Testis (tissue), 2 donors: ENCODE measurements around the gene AOX1.
"Not testable (repeated sequence)": the region's sequence is repeated elsewhere in the genome, so short reads cannot be mapped to it uniquely, and the experiment has no call there.

ENCODE experiments used
- POLR2A ChIP-seq: fragments of 450-650 bp; IDR thresholded peaks from one replicate; pipeline ENCODE4 v1.6.1; 2017; ENCODE audit warnings: antibody characterized with exemption, mild to moderate bottlenecking, moderate library complexity
- TF ChIP-seq, protein P1 (sequence below), 3 experiments: fragments of 450-650 bp in 2 of 3; fragments of 200-600 bp in 1 of 3; sonication (generic) in 1 of 3; IDR thresholded peaks; one replicate each; pipeline ENCODE4 v1.5.1; 2016 to 2019; ENCODE audit warnings: antibody characterized with exemption in 3 of 3, mild to moderate bottlenecking in 2 of 3, moderate library complexity in 1 of 3

- TF ChIP-seq, protein P1, sequence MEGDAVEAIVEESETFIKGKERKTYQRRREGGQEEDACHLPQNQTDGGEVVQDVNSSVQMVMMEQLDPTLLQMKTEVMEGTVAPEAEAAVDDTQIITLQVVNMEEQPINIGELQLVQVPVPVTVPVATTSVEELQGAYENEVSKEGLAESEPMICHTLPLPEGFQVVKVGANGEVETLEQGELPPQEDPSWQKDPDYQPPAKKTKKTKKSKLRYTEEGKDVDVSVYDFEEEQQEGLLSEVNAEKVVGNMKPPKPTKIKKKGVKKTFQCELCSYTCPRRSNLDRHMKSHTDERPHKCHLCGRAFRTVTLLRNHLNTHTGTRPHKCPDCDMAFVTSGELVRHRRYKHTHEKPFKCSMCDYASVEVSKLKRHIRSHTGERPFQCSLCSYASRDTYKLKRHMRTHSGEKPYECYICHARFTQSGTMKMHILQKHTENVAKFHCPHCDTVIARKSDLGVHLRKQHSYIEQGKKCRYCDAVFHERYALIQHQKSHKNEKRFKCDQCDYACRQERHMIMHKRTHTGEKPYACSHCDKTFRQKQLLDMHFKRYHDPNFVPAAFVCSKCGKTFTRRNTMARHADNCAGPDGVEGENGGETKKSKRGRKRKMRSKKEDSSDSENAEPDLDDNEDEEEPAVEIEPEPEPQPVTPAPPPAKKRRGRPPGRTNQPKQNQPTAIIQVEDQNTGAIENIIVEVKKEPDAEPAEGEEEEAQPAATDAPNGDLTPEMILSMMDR (IDR thresholded peaks at IDR 0.05): not testable (repeated sequence)
- TF ChIP-seq POLR2A: not testable (repeated sequence)
These were observed 96.6 kb downstream of the AOX1 start for GRCh38 chr2:200682407-200682806.
